NCI-H524 (cell line): ENCODE measurements around the gene BCAM.

Experiments used
- DNase-seq, 2 experiments: peaks; one replicate each; lab custom pipeline; 2025; lab: John Stamatoyannopoulos, UW

BCAM gene

GRCh38 chr19:44789943-44790483 is 18.9 kb upstream of the BCAM start:
- DNase-seq = no peak

DNA sequence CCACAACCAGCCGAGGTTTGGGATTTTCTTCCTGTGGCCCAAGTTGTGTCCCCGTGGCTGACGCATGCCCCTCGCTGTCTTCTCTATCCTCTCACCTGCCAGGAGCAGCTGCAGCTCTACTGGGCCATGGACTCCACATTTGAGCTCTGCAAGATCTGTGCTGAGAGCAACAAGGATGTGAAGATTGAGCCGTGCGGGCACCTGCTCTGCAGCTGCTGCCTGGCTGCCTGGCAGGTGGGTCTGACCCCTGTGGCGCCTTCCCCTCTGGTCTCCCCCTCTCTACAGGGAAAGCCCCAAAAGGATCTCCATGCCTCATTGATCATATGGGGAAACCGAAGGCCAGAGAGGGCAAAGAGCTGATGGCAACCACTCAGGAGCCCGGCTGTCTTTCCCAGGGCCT is 16.6 kb upstream of the BCAM start:
- DNase-seq = no peak

GRCh38 chr19:44794610-44795009 is 14.3 kb upstream of the BCAM start:
- DNase-seq = no peak

DNA sequence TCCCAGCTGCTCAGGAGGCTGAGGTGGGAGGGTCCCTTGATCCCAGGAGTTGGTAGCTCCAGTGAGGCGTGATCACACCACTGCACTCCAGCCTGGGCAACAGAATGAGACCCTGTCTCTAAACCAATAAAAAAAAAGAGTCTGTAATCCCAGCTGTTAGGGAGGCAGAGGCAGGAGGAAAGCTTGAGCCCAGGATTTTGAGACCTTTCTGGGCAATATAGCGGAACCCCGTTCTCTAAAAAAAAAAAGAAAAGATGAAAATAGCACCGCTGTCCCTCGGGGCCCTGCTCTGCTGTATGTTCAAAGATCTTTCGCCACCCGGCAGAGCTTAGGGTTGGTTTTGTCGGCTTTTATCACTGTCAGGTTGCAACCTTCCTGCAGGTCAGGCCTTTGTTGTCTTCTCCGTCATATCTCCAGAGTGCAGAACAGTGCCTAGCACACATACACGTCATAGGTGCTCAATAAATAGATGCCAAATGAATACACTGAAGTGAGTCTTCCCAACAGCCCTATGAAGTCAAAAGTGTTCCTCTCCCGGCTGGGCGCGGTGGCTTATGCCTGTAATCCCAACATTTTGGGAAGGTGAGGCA is 13.4 kb upstream of the BCAM start:
- no peak for DNase-seq

DNA sequence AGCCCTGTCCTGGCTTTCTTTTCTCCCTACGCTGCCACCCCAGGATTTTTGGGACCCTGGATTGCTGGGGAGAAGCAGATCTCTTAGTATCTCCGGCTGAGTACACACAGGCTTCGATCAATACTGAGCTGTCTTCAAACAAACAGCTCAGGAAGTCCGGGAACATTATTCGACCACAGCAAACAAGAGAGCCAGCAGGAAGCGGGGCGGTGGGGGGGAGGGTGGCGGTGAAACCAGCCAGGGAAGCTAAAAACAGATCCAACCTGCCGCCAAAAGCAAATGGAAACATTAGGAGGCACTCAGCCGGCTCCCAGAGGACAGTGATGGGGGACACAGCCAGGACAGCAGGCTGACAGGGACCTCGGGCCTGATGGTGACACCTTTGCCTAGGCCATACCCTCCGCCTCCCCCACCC is 12.2 kb upstream of the BCAM start:
- no peak for DNase-seq

DNA sequence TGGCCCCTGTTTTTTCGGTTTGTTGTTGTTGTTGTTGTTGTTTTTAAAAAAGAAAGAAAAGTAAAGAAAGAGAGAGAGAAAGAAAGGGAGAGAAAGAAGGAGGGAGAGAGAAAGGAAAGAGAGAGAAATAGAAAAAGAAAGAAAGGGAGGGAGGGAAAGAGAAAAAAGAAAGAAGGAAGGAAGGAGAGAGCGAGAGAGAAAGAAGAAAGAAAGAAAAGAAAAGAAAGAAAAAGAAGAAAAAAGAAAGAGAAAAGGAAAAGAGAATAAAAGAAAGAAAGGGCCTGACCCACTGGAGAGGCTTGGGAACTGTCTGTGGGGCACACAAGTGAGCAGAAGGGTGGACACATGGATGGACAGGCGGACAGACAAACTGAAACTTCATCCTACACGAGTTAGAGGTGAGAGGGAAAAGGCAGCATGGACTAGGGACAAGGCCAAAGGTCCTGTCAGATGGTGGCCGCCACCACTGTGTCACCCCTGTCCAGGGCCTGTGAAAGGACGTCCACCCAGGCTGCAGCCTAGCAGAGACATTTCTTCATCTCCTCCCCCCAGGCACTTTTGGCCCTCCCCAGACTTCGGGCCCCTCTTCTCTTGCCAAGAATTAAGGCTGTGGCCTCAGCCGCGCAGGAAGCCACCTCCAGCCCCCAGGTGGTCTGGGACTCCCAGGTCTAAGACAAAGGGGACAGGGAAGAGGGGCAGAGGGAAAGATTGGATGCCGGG is 9.1 kb upstream of the BCAM start:
- DNase-seq = no peak

GRCh38 chr19:44800461-44800860 is 8.4 kb upstream of the BCAM start:
- DNase-seq = peak in 1 of 2 experiments; percentile 57

- peak in 1 of 2 experiments; percentile 13 for DNase-seq
Observed at GRCh38 chr19:44803442-44804428, 5.2 kb upstream of the BCAM start.

DNA sequence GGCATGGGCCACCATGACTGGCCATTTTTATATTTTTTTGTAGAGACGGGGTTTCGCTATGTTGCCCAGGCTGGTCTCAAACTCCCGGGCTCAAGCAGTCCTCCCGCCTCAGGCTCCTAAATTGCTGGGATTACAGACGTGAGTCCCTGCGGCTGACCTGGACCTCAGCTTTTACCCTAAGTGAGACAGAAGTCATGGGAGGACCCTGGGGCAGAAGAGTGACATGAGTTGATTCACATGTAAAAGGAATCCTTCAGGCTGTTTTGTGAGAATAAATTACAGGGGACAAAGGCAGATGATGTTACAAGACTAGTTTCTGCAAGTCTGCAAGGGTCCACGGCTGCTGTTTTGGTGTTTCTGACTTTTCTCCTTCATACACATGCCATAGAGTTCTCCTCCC is 2.6 kb upstream of the BCAM start:
- DNase-seq = no peak

GRCh38 chr19:44807162-44807561 is 1.7 kb upstream of the BCAM start:
- DNase-seq = no peak

- no peak for DNase-seq
Observed at GRCh38 chr19:44807652-44808462, 1.0 kb upstream of the BCAM start.

GRCh38 chr19:44809577-44810233 is 802 bp downstream of the BCAM start:
- no peak for DNase-seq

GRCh38 chr19:44810234-44811121 is 1.6 kb downstream of the BCAM start:
- no peak for DNase-seq

GRCh38 chr19:44811122-44811419 is 2.2 kb downstream of the BCAM start:
- no peak for DNase-seq

GRCh38 chr19:44812142-44812718 is 3.3 kb downstream of the BCAM start:
- DNase-seq = no peak

DNA sequence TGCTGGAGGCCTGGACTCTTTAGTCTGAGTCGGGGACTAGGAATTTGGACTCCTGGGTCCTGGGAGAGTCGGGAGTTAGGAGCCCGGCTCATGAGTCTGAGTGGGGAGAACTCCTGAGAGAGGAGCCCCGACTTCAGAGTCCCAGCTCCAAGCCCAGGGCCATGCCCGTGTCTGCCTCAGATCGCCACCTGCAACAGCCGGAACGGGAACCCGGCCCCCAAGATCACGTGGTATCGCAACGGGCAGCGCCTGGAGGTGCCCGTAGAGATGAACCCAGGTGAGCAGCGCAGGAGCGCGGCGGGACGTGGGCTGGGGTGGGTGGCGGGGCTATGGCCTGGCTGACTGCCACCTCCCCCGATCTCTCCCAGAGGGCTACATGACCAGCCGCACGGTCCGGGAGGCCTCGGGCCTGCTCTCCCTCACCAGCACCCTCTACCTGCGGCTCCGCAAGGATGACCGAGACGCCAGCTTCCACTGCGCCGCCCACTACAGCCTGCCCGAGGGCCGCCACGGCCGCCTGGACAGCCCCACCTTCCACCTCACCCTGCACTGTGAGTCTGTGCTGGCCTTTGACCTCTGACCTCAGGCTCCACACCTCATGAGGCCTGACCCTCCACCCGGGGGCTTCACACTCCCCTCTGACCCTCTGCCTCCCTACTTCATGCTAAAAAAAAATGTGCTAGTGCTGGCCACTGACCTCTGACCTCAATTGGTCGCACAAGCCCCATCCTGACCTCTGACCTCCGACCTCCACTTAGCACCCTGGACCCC is 4.4 kb downstream of the BCAM start:
- DNase-seq = no peak

DNA sequence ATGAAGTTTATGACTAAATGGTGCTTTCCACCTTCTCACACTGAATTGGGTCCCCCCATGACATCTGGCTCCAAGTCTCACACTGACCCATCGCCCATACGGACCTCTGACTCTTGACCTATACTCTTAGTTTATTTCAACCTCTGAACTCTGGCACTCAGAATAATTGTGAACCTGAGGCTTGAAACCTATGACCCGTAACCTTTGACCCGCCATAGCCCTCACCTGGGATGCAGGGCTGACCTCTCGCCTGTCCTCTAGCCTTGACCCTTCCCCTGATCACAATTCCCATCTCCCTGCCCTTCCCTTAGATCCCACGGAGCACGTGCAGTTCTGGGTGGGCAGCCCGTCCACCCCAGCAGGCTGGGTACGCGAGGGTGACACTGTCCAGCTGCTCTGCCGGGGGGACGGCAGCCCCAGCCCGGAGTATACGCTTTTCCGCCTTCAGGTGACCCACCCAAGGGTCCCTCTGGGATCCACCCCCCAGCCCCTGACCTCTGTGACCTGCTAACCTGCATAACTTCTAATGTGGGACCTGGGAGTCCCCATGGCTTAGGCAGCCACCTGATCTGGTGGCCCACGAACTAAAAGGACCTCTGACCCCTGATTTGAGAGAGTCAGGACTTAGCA is 5.1 kb downstream of the BCAM start:
- DNase-seq = no peak

DNA sequence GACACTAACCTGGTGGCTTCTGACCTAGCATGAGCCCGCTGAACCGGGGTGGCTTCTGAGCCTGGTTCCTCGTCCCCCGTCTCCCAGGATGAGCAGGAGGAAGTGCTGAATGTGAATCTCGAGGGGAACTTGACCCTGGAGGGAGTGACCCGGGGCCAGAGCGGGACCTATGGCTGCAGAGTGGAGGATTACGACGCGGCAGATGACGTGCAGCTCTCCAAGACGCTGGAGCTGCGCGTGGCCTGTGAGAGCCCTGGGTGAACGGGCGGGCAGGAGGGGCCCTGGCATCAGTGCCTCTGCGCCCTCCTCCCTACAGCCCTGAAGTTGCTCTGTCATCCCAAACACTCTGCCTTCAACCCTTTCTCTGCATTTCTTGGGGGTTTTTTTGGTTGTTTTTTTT is 5.6 kb downstream of the BCAM start:
- DNase-seq = no peak

DNA sequence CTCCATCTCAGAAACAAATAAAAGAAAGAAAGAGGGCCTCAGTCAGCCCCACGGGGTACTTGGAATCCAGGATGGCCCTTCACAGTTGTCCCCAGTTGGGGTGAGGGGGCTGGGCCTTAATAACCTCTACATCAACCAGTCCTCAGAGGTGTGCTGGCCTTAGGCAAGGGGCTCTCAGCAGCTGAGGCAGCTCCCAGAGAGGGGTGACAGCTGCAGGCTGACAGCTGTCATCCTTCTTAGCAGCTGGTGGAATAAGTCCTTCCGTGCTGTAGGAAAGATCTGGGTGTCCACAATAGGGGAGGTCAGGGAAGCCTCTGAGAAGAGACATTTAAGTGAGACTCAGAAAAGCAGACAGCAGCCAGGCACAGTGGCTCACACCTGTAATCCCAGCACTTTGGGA is 7.4 kb downstream of the BCAM start:
- peak; percentile 91 to 95 for DNase-seq
